Measurements from ENCODE around the gene HNRNPCL4.
"Not testable (repeated sequence)": the region's sequence is repeated elsewhere in the genome, so short reads cannot be mapped to it uniquely, and the experiment has no call there.

Gene HNRNPCL4

GRCh38 chr1:13165531-13165930, at the start of gene HNRNPCL4:
TSS of gene HNRNPCL4 (minus strand) at chr1:13165631. CDS start at chr1:13165467, 164 bp downstream.
- DNase-seq, result not testable (repeated sequence)

DNA sequence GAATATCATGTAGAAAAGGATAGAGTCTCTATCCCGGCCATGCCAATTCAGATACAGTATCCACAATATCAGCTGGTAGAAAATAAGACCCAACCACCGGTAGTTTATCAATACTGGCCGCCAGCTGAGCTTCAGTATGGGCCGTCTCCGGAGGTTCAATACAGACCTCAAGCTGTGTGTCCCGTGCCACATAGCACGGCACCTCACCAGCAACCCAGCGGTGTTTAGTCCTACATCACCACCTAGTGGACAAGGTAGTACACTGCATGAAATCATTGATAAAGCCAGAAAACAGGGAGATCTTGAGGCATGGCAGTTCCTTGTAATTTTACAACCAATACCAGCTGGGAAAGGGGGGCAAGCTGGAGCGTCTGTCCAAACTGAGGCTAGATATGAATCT, 43.3 kb upstream of the HNRNPCL4 start:
- not testable (repeated sequence) for DNase-seq

DNA sequence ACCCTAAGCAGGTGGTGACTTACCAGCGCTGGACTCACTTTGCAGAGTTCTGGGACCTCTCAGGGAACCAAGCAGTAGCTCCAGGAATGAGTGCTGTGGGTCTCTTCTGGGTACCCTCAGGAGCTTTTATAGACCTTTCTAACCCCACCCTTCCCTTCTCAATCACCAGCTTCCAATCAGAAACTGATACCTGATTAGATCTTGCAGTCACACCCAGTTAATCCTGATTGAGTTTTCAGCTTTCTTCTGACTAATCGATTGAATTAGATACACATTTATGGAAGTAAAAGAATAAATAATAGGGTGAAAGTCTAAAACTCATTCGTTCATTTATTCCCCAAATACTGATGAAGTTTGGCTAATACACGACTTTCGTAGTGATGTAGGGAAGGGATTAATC, 35.9 kb upstream of the HNRNPCL4 start, which contains the start of gene PRAMEF13:
Gene PRAMEF13, minus strand, starts transcription at position 101 of the 400 bp plus-strand sequence. CDS start 1,820 bp downstream, outside the sequence.
- not testable (repeated sequence) for DNase-seq

DNA sequence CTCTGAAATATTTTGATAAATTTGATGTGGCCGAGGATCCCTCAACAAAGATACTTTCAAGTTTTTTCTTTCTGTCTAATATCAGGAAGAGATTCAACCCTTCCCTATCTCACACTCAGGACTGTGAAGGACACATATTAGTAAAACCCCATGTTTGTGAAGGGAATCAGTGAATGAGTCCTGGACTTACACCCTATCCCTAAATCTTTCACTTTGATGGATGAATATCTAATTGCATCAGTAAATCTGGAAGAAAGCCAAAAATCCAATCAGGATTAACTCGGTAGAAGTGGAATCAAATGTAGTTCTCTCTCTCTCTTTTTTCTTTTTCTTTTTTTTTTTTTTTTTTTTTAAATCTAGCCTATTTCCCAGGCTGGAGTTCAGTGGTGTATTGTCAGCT, 6.1 kb upstream of the HNRNPCL4 start, which contains the start of gene PRAMEF9:
Gene PRAMEF9, plus strand, starts transcription at position 301 of the 400 bp plus-strand sequence. CDS start 3,433 bp downstream, outside the sequence.
- DNase-seq, result not testable (repeated sequence)

DNA sequence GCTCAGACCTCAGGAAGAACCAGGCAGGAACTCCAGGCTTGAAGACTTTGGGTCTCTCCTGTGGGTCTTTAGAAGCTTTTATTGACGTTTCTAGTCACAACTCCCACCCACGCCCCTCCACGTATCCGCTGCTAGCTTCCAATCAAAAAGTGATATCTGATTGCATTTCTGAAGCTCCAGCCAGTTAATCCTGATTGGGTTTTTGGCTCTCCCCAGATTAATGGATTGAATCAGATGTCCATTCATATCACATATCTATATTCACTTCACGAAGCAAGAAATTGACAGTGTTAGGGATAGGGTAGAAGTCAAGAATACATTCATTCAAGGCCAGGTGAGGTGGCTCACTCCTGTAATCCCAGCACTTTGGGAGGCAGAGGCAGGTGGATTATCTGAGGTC, 9.5 kb downstream of the HNRNPCL4 start, which contains the start of gene PRAMEF26:
Gene PRAMEF26, minus strand, starts transcription at position 101 of the 400 bp plus-strand sequence. CDS start 2,914 bp downstream, outside the sequence.
- not testable (repeated sequence) for DNase-seq

GRCh38 chr1:13116754-13117153, 48.7 kb downstream of the HNRNPCL4 start, which contains the start of gene HNRNPCL2:
TSS of gene HNRNPCL2 (minus strand) at chr1:13116854. CDS start at chr1:13116400, 454 bp downstream.
- not testable (repeated sequence) for DNase-seq
